Smooth muscle cell (in vitro differentiated cells): ENCODE results near the gene OR1L6. TPM values are rescaled to one million over a fixed set of nuclear protein-coding genes. Genes with fewer than 3 reads are reported as not detected.

ENCODE experiments used
- DNase-seq: peaks from one replicate; lab custom pipeline; 2025; ENCODE audit not compliant: unreplicated experiment; lab: John Stamatoyannopoulos, UW
- H2AFZ ChIP-seq: fragments of 200-600 bp; sonication (generic); 2 replicates; pipeline ENCODE4 v1.6.0; 2016; ENCODE audit warnings: antibody characterized with exemption, low read depth, mild to moderate bottlenecking
- H3F3A ChIP-seq: fragments of 200-600 bp; sonication (generic); 2 replicates; pipeline ENCODE4 v1.6.0; 2017; ENCODE audit warnings: antibody characterized with exemption, low read depth
- H3K27ac ChIP-seq: fragments of 200-600 bp; sonication (generic); 2 replicates; pipeline ENCODE4 v1.5.1; 2016; ENCODE audit warnings: low read depth, mild to moderate bottlenecking
- H3K27me3 ChIP-seq: fragments of 200-600 bp; sonication (generic); 2 replicates; pipeline ENCODE4 v1.6.1; 2016; ENCODE audit warnings: low read depth, mild to moderate bottlenecking
- H3K36me3 ChIP-seq: fragments of 200-600 bp; sonication (generic); 2 replicates; pipeline ENCODE4 v1.5.1; 2016; ENCODE audit warnings: low read depth
- H3K4me1 ChIP-seq: fragments of 200-600 bp; sonication (generic); 2 replicates; pipeline ENCODE4 v1.5.1; 2016; ENCODE audit warnings: low read depth
- H3K4me2 ChIP-seq: fragments of 200-600 bp; sonication (generic); 2 replicates; pipeline ENCODE4 v1.6.0; 2016; ENCODE audit warnings: mild to moderate bottlenecking
- H3K4me3 ChIP-seq: fragments of 200-600 bp; sonication (generic); 2 replicates; pipeline ENCODE4 v1.5.1; 2016; ENCODE audit warnings: mild to moderate bottlenecking
- H3K79me2 ChIP-seq: fragments of 200-600 bp; sonication (generic); 2 replicates; pipeline ENCODE4 v1.6.0; 2016; ENCODE audit warnings: low read depth, mild to moderate bottlenecking
- H3K9ac ChIP-seq: fragments of 200-600 bp; sonication (generic); 2 replicates; pipeline ENCODE4 v1.6.0; 2016; ENCODE audit warnings: low read depth
- H3K9me3 ChIP-seq: fragments of 200-600 bp; sonication (generic); replicated peaks from 2 replicates; pipeline ENCODE4 v1.5.1; 2016; ENCODE audit warnings: low read depth
- H4K20me1 ChIP-seq: fragments of 200-600 bp; sonication (generic); 2 replicates; pipeline ENCODE4 v1.6.0; 2016; ENCODE audit warnings: low read depth
- CTCF ChIP-seq: fragments of 200-600 bp; sonication (generic); IDR thresholded peaks from 2 replicates; pipeline ENCODE4 v1.5.1; 2017; ENCODE audit warnings: borderline replicate concordance, mild to moderate bottlenecking, antibody characterized with exemption; ENCODE audit not compliant: insufficient read depth, poor library complexity, severe bottlenecking
- whole genome bisulfite sequencing: methylation state at CpG from one replicate; pipeline ENCODE4 v1.1.7; 2016; ENCODE audit warnings: low lambda C conversion rate; 5-methylcytosine and 5-hydroxymethylcytosine counted together
- polyA plus RNA-seq: library from polyadenylated mRNA; unstranded; fragments of >200 nt; fragmentation: Nextera tagmentation; extraction: Ambion mirVana; gene quantifications from 2 replicates; pipeline ENCODE4 v1.2.1, GENCODE V29; 2016
- total RNA-seq: library from RNA; depleted of rRNA; stranded (reverse); fragments of >200 nt; gene quantifications from 2 replicates; pipeline ENCODE4 v1.2.3, GENCODE V29; 2014

OR1L6 gene
- total and polyA plus RNA-seq, 2 experiments from 2014 or later, result not detected

GRCh38 chr9:122785269-122785668, 43.2 kb downstream of the OR1L6 start:
- no peak for DNase-seq
- Histone ChIP-seq H3K79me2 (no peaks in the 10 kb centered on the region), H3K36me3 (no peaks in the 10 kb centered on the region), H3K4me2 (no peak overlapping the region), H3K27ac (no peak overlapping the region), H2AFZ (no peak overlapping the region), H3K4me1 (no peaks in the 10 kb centered on the region), H3K9me3 (no peaks in the 10 kb centered on the region), H3K4me3 (no peak overlapping the region), H3F3A (no peaks in the 10 kb centered on the region), H3K9ac (no peak overlapping the region), H4K20me1 (no peaks in the 10 kb centered on the region), H3K27me3 (no peaks in the 10 kb centered on the region)
- no peak for TF ChIP-seq CTCF

GRCh38 chr9:122786338-122786737, 44.2 kb downstream of the OR1L6 start:
- Histone ChIP-seq H2AFZ (no peak overlapping the region), H3K27ac (no peak overlapping the region), H3K79me2 (no peaks in the 10 kb centered on the region), H3K27me3 (no peaks in the 10 kb centered on the region), H3K4me2 (no peak overlapping the region), H3K4me1 (no peaks in the 10 kb centered on the region), H3F3A (no peaks in the 10 kb centered on the region), H3K36me3 (no peaks in the 10 kb centered on the region), H3K9me3 (no peaks in the 10 kb centered on the region), H3K9ac (no peak overlapping the region), H4K20me1 (no peaks in the 10 kb centered on the region), H3K4me3 (no peak overlapping the region)
- WGBS, result 87% methylated on average over 4 of the region's 4 CpGs
- TF ChIP-seq CTCF, result no peak
- DNase-seq, result no peak

- H3K4me1 ChIP-seq, result no peaks in the 10 kb centered on the region
- 94% methylated on average over 12 of the region's 12 CpGs for WGBS
- H2AFZ ChIP-seq, result no peak within 1 kb of the TSS
- no peaks in the 10 kb centered on the region for H3F3A ChIP-seq
- H3K36me3 ChIP-seq, result no peaks in the 10 kb centered on the region
- H4K20me1 ChIP-seq, result no peaks in the 10 kb centered on the region
- no peak within 1 kb of the TSS for H3K4me3 ChIP-seq
- no peak within 1 kb of the TSS for H3K9ac ChIP-seq
- no peak for DNase-seq
- no peak for TF ChIP-seq CTCF
- H3K4me2 ChIP-seq, result no peak within 1 kb of the TSS
- H3K27me3 ChIP-seq, result no peaks in the 10 kb centered on the region
- H3K79me2 ChIP-seq, result no peaks in the 10 kb centered on the region
- H3K9me3 ChIP-seq, result no peaks in the 10 kb centered on the region
- no peak within 1 kb of the TSS for H3K27ac ChIP-seq
These were observed 46.7 kb downstream of the OR1L6 start, which contains the start of gene OR5C1 for GRCh38 chr9:122788831-122789230. OR5C1 (plus strand) TSS chr9:122788933; CDS start chr9:122788933, 0 bp downstream.

GRCh38 chr9:122789256-122790046, 47.3 kb downstream of the OR1L6 start:
- no peaks in the 10 kb centered on the region for H3F3A ChIP-seq
- H3K4me3 ChIP-seq, result no peak overlapping the region
- no peak for TF ChIP-seq CTCF
- no peaks in the 10 kb centered on the region for H3K9me3 ChIP-seq
- 90% methylated on average over 28 of the region's 28 CpGs for WGBS
- H3K4me1 ChIP-seq, result no peaks in the 10 kb centered on the region
- no peaks in the 10 kb centered on the region for H3K36me3 ChIP-seq
- H3K4me2 ChIP-seq, result no peak overlapping the region
- no peak overlapping the region for H3K9ac ChIP-seq
- no peak for DNase-seq
- no peak overlapping the region for H2AFZ ChIP-seq
- H3K27ac ChIP-seq, result no peak overlapping the region
- H4K20me1 ChIP-seq, result no peaks in the 10 kb centered on the region
- no peaks in the 10 kb centered on the region for H3K79me2 ChIP-seq
- H3K27me3 ChIP-seq, result no peaks in the 10 kb centered on the region
